ENCODE data around the gene PCNT.
"Not testable (repeated sequence)": the region's sequence is repeated elsewhere in the genome, so short reads cannot be mapped to it uniquely, and the experiment has no call there.

Gene PCNT

DNA sequence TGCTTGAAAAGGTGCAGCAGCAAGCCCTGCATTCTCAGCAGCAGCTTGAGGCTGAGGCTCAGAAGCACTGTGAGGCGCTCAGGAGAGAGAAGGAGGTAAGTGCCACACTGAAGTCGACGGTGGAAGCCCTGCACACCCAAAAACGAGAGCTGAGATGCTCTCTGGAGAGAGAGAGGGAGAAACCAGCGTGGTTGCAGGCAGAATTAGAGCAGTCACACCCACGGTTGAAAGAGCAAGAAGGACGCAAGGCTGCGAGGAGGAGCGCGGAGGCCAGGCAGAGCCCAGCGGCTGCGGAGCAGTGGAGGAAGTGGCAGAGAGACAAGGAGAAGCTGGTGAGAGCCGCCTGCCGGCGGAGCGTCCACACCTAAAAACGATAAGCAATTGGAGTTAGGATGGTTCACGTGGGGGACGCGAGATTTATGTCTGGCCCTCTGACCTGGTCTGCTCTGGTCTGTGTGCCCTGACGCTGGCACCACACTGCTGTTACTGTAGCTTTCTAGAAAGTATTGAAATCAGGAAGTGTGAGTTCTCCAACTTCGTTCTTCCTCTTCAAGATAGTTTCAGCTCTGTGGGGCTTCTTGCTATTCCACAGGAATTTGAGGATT lies 108.0 kb downstream of the PCNT start:
- DNase-seq (ENCODE audit: low spot score) = no peak
- in situ Hi-C loops (cut with MboI; ENCODE audit: low sequenced_read_pairs, unreplicated experiment) = no loop called here
- TF ChIP-seq, protein P1, sequence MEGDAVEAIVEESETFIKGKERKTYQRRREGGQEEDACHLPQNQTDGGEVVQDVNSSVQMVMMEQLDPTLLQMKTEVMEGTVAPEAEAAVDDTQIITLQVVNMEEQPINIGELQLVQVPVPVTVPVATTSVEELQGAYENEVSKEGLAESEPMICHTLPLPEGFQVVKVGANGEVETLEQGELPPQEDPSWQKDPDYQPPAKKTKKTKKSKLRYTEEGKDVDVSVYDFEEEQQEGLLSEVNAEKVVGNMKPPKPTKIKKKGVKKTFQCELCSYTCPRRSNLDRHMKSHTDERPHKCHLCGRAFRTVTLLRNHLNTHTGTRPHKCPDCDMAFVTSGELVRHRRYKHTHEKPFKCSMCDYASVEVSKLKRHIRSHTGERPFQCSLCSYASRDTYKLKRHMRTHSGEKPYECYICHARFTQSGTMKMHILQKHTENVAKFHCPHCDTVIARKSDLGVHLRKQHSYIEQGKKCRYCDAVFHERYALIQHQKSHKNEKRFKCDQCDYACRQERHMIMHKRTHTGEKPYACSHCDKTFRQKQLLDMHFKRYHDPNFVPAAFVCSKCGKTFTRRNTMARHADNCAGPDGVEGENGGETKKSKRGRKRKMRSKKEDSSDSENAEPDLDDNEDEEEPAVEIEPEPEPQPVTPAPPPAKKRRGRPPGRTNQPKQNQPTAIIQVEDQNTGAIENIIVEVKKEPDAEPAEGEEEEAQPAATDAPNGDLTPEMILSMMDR (IDR thresholded peaks at IDR 0.05; ENCODE audit: borderline replicate concordance, control extremely low read depth, extremely low read depth, insufficient read depth, missing control alignments) = no peak

DNA sequence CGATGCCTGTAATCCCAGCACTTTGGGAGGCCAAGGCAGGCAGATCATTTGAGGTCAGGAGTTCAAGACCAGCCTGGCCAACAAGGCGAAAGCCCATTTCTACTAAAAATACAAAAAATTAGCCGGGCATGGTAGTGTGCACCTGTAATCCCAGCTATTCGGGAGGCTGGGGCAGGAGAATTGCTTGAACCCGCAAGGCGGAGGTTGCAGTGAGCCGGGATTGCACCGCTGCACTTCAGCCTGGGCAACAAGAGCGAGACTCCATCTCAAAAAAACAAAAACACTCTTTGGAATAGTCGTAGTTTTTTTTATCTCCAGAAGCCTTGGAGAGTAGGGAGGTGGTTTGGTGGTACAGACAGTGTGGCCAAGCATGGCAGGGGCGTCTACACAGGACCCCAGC lies 109.2 kb downstream of the PCNT start:
- in situ Hi-C loops (cut with MboI; ENCODE audit: low sequenced_read_pairs, unreplicated experiment) = not testable (repeated sequence)

DNA sequence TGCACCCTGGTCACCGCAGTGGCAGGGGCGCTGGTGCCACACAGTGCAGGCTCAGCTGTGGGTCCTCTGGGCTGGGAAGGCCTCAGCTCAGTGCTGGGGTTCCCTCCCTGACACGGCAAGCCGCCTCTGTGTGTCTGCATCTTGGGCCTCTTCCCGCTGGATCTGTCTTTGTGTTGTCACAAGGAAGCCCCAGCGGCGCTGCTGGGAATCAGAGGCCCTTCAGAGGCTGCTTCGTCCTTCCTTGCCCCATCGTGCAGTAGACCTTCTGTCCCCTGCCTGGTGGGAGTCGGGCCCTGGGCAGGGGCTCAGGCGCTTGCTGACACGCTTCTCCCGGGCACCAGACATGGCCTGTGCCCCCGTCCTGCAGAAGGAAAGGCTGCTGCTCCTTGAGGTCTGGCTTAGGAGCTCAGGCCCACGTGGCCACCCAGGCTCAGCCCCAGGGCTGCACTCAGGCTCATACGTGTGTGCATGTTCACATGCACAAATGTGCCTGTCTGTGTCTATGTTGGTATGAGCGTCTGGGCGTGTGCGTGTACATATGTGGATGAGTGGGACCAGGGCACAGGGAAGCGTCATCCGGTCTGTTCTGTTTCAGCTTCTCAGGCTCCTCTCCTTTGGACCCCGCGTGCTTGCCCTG lies 110.5 kb downstream of the PCNT start:
- in situ Hi-C loops (cut with MboI; ENCODE audit: low sequenced_read_pairs, unreplicated experiment) = no loop called here
- TF ChIP-seq, protein P1 (IDR thresholded peaks at IDR 0.05; ENCODE audit: borderline replicate concordance, control extremely low read depth, extremely low read depth, insufficient read depth, missing control alignments) = no peak
- no peak for DNase-seq (ENCODE audit: low spot score)

More for the DNA sequence above, 109.2 kb downstream of the PCNT start:
- DNase-seq (ENCODE audit: low spot score) = not testable (repeated sequence)

DNA sequence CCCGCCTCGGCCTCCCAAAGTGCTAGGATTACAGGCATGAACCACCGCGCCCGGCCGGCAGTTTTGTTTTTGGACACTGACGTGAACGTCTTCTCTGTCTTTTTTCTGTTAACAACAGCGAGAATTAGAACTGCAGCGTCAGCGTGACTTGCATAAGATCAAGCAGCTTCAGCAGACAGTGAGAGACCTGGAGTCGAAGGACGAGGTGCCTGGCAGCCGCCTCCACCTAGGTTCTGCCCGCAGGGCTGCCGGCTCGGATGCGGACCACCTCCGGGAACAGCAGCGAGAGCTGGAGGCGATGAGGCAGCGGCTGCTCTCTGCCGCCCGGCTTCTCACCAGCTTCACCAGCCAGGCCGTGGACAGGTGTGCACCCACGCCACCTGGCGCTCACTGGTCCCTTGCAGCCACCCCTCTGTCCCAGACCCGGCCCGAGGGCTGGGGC lies 111.9 kb downstream of the PCNT start:
- TF ChIP-seq, protein P1 (IDR thresholded peaks at IDR 0.05; ENCODE audit: borderline replicate concordance, control extremely low read depth, extremely low read depth, insufficient read depth, missing control alignments) = no peak
- in situ Hi-C loops (cut with MboI; ENCODE audit: low sequenced_read_pairs, unreplicated experiment) = no loop called here

GRCh38 chr21:46436621-46437020 lies 112.7 kb downstream of the PCNT start:
- DNase-seq (ENCODE audit: low spot score) = no peak
- TF ChIP-seq, protein P1 (IDR thresholded peaks at IDR 0.05; ENCODE audit: borderline replicate concordance, control extremely low read depth, extremely low read depth, insufficient read depth, missing control alignments) = no peak
- in situ Hi-C loops (cut with MboI; ENCODE audit: low sequenced_read_pairs, unreplicated experiment) = no loop called here

More for the DNA sequence above, 111.9 kb downstream of the PCNT start:
- no peak for DNase-seq (ENCODE audit: low spot score)

DNA sequence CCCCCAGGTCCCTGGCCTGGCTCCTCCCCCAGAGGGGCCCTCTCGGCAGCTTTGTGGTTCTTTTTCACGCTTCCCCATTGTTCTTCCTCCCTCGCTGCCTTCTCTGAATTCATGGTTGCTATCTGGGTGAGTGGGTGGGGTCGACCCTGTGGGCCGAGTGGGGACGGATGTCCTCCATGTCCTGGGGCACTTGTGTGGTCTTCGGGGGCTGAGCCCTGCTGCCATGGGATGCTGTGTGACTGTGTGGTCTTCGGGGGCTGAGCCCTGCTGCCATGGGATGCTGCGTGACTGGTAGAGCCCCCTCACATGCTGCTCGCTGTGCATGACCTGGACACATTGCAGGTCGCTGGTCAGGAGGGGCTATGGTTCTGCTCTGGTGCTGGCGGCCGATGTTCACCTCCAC lies 113.1 kb downstream of the PCNT start:
- TF ChIP-seq, protein P1 (IDR thresholded peaks at IDR 0.05; ENCODE audit: borderline replicate concordance, control extremely low read depth, extremely low read depth, insufficient read depth, missing control alignments) = no peak
- no peak for DNase-seq (ENCODE audit: low spot score)
- in situ Hi-C loops (cut with MboI; ENCODE audit: low sequenced_read_pairs, unreplicated experiment) = no loop called here

- TF ChIP-seq, protein P1 (IDR thresholded peaks at IDR 0.05; ENCODE audit: borderline replicate concordance, control extremely low read depth, extremely low read depth, insufficient read depth, missing control alignments) = no peak
- DNase-seq (ENCODE audit: low spot score) = no peak
- in situ Hi-C loops (cut with MboI; ENCODE audit: low sequenced_read_pairs, unreplicated experiment) = no loop called here
Observed at GRCh38 chr21:46437511-46437910, 113.6 kb downstream of the PCNT start.
